Kidney (tissue), 14 donors: Measurements from ENCODE around the gene CCDC88C. TPM values are rescaled to one million over a fixed set of nuclear protein-coding genes. Genes with fewer than 3 reads are reported as not detected.

Source experiments
- DNase-seq, 5 donors: peaks; one replicate each; pipeline ENCODE4 v3.0.0-alpha.2; 2013 to 2020
- FAIRE-seq: peaks from 2 replicates; lab custom pipeline; 2012; peaks lifted over from hg19 to GRCh38; lab: Jason Lieb, UNC
- H3K27ac ChIP-seq, 2 donors: one replicate each; pipeline ENCODE4 v1.7.0; 2013; ENCODE audit warnings: low read depth in 2 of 2, low read length in 2 of 2, inconsistent platforms in 1 of 2
- H3K27me3 ChIP-seq: one replicate; pipeline ENCODE4 v1.7.1; 2013; ENCODE audit warnings: low read length, inconsistent platforms; ENCODE audit not compliant: control insufficient read depth, insufficient read depth
- H3K36me3 ChIP-seq, 3 donors: one replicate each; pipeline versions ENCODE4 v1.7.0 to v1.7.1; 2013; ENCODE audit warnings: low read length in 3 of 3, control low read depth in 1 of 3, inconsistent platforms in 1 of 3; ENCODE audit not compliant: insufficient read depth in 3 of 3, control insufficient read depth in 2 of 3
- H3K4me1 ChIP-seq, 3 donors: one replicate each; pipeline versions ENCODE4 v1.7.0 to v1.7.1; 2013; ENCODE audit warnings: low read length in 3 of 3, inconsistent platforms in 1 of 3, low read depth in 1 of 3; ENCODE audit not compliant: control insufficient read depth in 2 of 3, insufficient read depth in 2 of 3
- H3K4me3 ChIP-seq, 3 donors: one replicate each; pipeline versions ENCODE4 v1.7.0 to v1.8.1; 2013; ENCODE audit warnings: low read length in 3 of 3, control low read depth in 1 of 3, inconsistent platforms in 1 of 3
- H3K9ac ChIP-seq, 3 donors: one replicate each; pipeline versions ENCODE4 v1.7.0 to v1.7.1; 2013; ENCODE audit warnings: low read length in 3 of 3, control low read depth in 1 of 3, inconsistent platforms in 1 of 3
- H3K9me3 ChIP-seq, 3 donors: one replicate each; pipeline versions ENCODE4 v1.7.0 to v1.7.1; 2013; ENCODE audit warnings: low read length in 3 of 3, control low read depth in 1 of 3, inconsistent platforms in 1 of 3; ENCODE audit not compliant: control insufficient read depth in 2 of 3, insufficient read depth in 1 of 3
- CTCF ChIP-seq: IDR thresholded peaks from 3 replicates; pipeline ENCODE4 v1.5.1; 2012; ENCODE audit warnings: mild to moderate bottlenecking, moderate library complexity, borderline replicate concordance; ENCODE audit not compliant: insufficient read depth; ENCODE audit errors: extremely low read depth
- intact Hi-C: fragments of 100-400 bp; cut with DNase I; formaldehyde crosslinking; loops from one replicate; pipeline ENCODE4 v1.11.1; 2022
- polyA plus RNA-seq: library from polyadenylated mRNA; stranded (reverse); fragments of 350-450 nt; fragmentation: Illumina TruSeq; extraction: RNeasy Lipid Tissue Mini Kit (QIAGEN cat#74804); gene quantifications from one replicate; pipeline ENCODE4 v1.2.3, GENCODE V29; 2014; ENCODE audit warnings: low read depth, low replicate concordance; ENCODE audit not compliant: insufficient read depth
- total RNA-seq: library from RNA; stranded (reverse); fragmentation: NEBNext Ultra II Directional; extraction: Animal tissue kit (Norgen Biotek cat#: 25700); gene quantifications from one replicate; pipeline ENCODE4 v1.2.1, GENCODE V29; 2021
- donor health status: control.
- donor health status: control.
- donor health status: control.
- donor health status: control.
- donor health status: control.
- donor health status: DM: yes; HTN: yes; CAD: no.
- donor health status: Normal renal cell carcinoma (clear cell type).

Gene CCDC88C
- total and polyA plus RNA-seq, 2 donors from 2014 or later, result 6.6 to 32.8 TPM

- H3K4me3 ChIP-seq, result no peak overlapping the region
- peaks cover 0 to 13% (median 9%) of the 10 kb centered on the region in 3 donors for H3K4me1 ChIP-seq
- FAIRE-seq (no peak), DNase-seq (no peak)
- H3K36me3 ChIP-seq, result peaks cover 0 to 9% (median 7%) of the 10 kb centered on the region in 3 donors
- no peaks in the 10 kb centered on the region for H3K9me3 ChIP-seq
- intact Hi-C loops, result no loop called here
- H3K27ac ChIP-seq, result no peak overlapping the region
- TF ChIP-seq CTCF, result no peak
- no peaks in the 10 kb centered on the region for H3K27me3 ChIP-seq
- H3K9ac ChIP-seq, result no peak overlapping the region
These were observed 101.8 kb downstream of the CCDC88C start for GRCh38 chr14:91315844-91316267.

GRCh38 chr14:91313852-91314251, 103.8 kb downstream of the CCDC88C start:
- TF ChIP-seq CTCF, result no peak
- no peaks in the 10 kb centered on the region for H3K9me3 ChIP-seq
- no peak overlapping the region for H3K9ac ChIP-seq
- FAIRE-seq (no peak), DNase-seq (no peak)
- no peaks in the 10 kb centered on the region for H3K27me3 ChIP-seq
- peaks cover 0 to 11% (median 9%) of the 10 kb centered on the region in 3 donors for H3K36me3 ChIP-seq
- no peak overlapping the region for H3K4me3 ChIP-seq
- H3K27ac ChIP-seq, result no peak overlapping the region
- intact Hi-C loops, result no loop called here
- H3K4me1 ChIP-seq, result peaks cover 0 to 13% (median 9%) of the 10 kb centered on the region in 3 donors

- H3K27ac ChIP-seq, result no peak overlapping the region
- peaks cover 0 to 16% (median 9%) of the 10 kb centered on the region in 3 donors for H3K36me3 ChIP-seq
- no peaks in the 10 kb centered on the region for H3K27me3 ChIP-seq
- H3K9ac ChIP-seq, result no peak overlapping the region
- TF ChIP-seq CTCF, result no peak
- no peak for DNase-seq
- H3K4me1 ChIP-seq, result peaks cover 0 to 13% (median 9%) of the 10 kb centered on the region in 3 donors
- no peak overlapping the region for H3K4me3 ChIP-seq
- intact Hi-C loops, result no loop called here
- FAIRE-seq, result no peak
- no peaks in the 10 kb centered on the region for H3K9me3 ChIP-seq
These were observed 104.3 kb downstream of the CCDC88C start for GRCh38 chr14:91313154-91313850.
